Ectodermal cell (in vitro differentiated cells): ENCODE data around the gene PIM2. TPM values are rescaled to one million over a fixed set of nuclear protein-coding genes. Genes with fewer than 3 reads are reported as not detected.

ENCODE experiments used
- H3K27ac ChIP-seq: 2 replicates; pipeline ENCODE4 v1.7.0; 2013; ENCODE audit warnings: mild to moderate bottlenecking, low read depth, low read length; ENCODE audit not compliant: insufficient read depth, poor library complexity, severe bottlenecking
- H3K27me3 ChIP-seq: 2 replicates; pipeline ENCODE4 v1.7.0; 2013; ENCODE audit warnings: mild to moderate bottlenecking, low read length; ENCODE audit not compliant: insufficient read depth, control insufficient read depth, poor library complexity, severe bottlenecking
- H3K36me3 ChIP-seq: one replicate; pipeline ENCODE4 v1.7.0; 2013; ENCODE audit warnings: low read length; ENCODE audit not compliant: control insufficient read depth, insufficient read depth
- H3K4me1 ChIP-seq: one replicate; pipeline ENCODE4 v1.7.0; 2013; ENCODE audit warnings: low read length; ENCODE audit not compliant: control insufficient read depth, insufficient read depth
- H3K4me3 ChIP-seq: 2 replicates; pipeline ENCODE4 v1.7.0; 2013; ENCODE audit warnings: low read depth, low read length, control low read depth; ENCODE audit not compliant: insufficient read depth
- H3K9me3 ChIP-seq: 2 replicates; pipeline ENCODE4 v1.7.0; 2013; ENCODE audit warnings: mild to moderate bottlenecking, low read length, moderate library complexity; ENCODE audit not compliant: control insufficient read depth
- WGBS, 2 experiments: methylation state at CpG; one replicate each; pipeline ENCODE4 v1.1.7; 2013; ENCODE audit warnings: missing lambda C conversion rate in 2 of 2; 5-methylcytosine and 5-hydroxymethylcytosine counted together
- polyA plus RNA-seq, 4 experiments: library from polyadenylated mRNA; stranded (reverse); fragments of 50-300 nt; gene quantifications; one replicate each; pipeline ENCODE4 v1.2.3, GENCODE V29; 2013

Gene PIM2
- 12.5 TPM for polyA plus RNA-seq (2013, experiment 1 of 4)
- polyA plus RNA-seq (2013, experiment 2 of 4) = 13.9 TPM
- 10.5 TPM for polyA plus RNA-seq (2013, experiment 3 of 4)
- 11.4 TPM for polyA plus RNA-seq (2013, experiment 4 of 4)

GRCh38 chrX:48918643-48919340 lies at the start of gene PIM2:
TSS of gene PIM2 (minus strand) at chrX:48919024. CDS start at chrX:48918834, 190 bp downstream.
- WGBS, 2 experiments = 0% methylated on average over 51 to 55 of the region's 55 CpGs
- H3K27ac ChIP-seq = peak within 1 kb of the TSS; percentile 86
- H3K4me3 ChIP-seq = peak within 1 kb of the TSS; percentile 56
- no peaks in the 10 kb centered on the region for H3K4me1 ChIP-seq
- H3K27me3 ChIP-seq = no peaks in the 10 kb centered on the region
- no peaks in the 10 kb centered on the region for H3K36me3 ChIP-seq
- no peaks in the 10 kb centered on the region for H3K9me3 ChIP-seq

- Histone ChIP-seq H3K27ac (no peak overlapping the region), H3K27me3 (no peaks in the 10 kb centered on the region), H3K9me3 (no peaks in the 10 kb centered on the region), H3K4me3 (no peak overlapping the region), H3K4me1 (no peaks in the 10 kb centered on the region), H3K36me3 (no peaks in the 10 kb centered on the region)
- 89 to 90% methylated on average over 1 of the region's 1 CpG for WGBS, 2 experiments
Observed at GRCh38 chrX:48968377-48968776, 49.6 kb upstream of the PIM2 start.

- H3K9me3 ChIP-seq = no peaks in the 10 kb centered on the region
- no peaks in the 10 kb centered on the region for H3K27me3 ChIP-seq
- H3K27ac ChIP-seq = no peak overlapping the region
- 93 to 94% methylated on average over 15 of the region's 15 CpGs for WGBS, 2 experiments
- H3K36me3 ChIP-seq = no peaks in the 10 kb centered on the region
- no peak overlapping the region for H3K4me3 ChIP-seq
- no peaks in the 10 kb centered on the region for H3K4me1 ChIP-seq
Observed at GRCh38 chrX:48966796-48967579, 48.2 kb upstream of the PIM2 start.

GRCh38 chrX:48965959-48966358 lies 47.1 kb upstream of the PIM2 start:
- WGBS, 2 experiments = 96 to 97% methylated on average over 14 of the region's 14 CpGs
- H3K4me1 ChIP-seq = no peaks in the 10 kb centered on the region
- H3K27me3 ChIP-seq = no peaks in the 10 kb centered on the region
- no peaks in the 10 kb centered on the region for H3K36me3 ChIP-seq
- H3K27ac ChIP-seq = no peak overlapping the region
- H3K9me3 ChIP-seq = no peaks in the 10 kb centered on the region
- H3K4me3 ChIP-seq = no peak overlapping the region

GRCh38 chrX:48961585-48962091 lies 42.8 kb upstream of the PIM2 start:
- Histone ChIP-seq H3K27ac (no peak overlapping the region), H3K36me3 (no peaks in the 10 kb centered on the region), H3K4me3 (no peak overlapping the region), H3K27me3 (no peaks in the 10 kb centered on the region), H3K4me1 (no peaks in the 10 kb centered on the region), H3K9me3 (no peaks in the 10 kb centered on the region)
- WGBS, 2 experiments = 69 to 70% methylated on average over 5 of the region's 5 CpGs

GRCh38 chrX:48960291-48960690 lies 41.5 kb upstream of the PIM2 start:
- H3K27ac ChIP-seq = no peak overlapping the region
- 88 to 100% methylated on average over 2 of the region's 2 CpGs for WGBS, 2 experiments
- H3K27me3 ChIP-seq = no peaks in the 10 kb centered on the region
- no peaks in the 10 kb centered on the region for H3K36me3 ChIP-seq
- no peaks in the 10 kb centered on the region for H3K9me3 ChIP-seq
- H3K4me1 ChIP-seq = peaks cover 5% of the 10 kb centered on the region
- H3K4me3 ChIP-seq = no peak overlapping the region

GRCh38 chrX:48958635-48959094 lies 39.8 kb upstream of the PIM2 start:
- WGBS, 2 experiments = 3 to 4% methylated on average over 21 of the region's 21 CpGs
- H3K9me3 ChIP-seq = no peaks in the 10 kb centered on the region
- no peaks in the 10 kb centered on the region for H3K36me3 ChIP-seq
- peaks cover 5% of the 10 kb centered on the region for H3K4me1 ChIP-seq
- H3K27me3 ChIP-seq = no peaks in the 10 kb centered on the region
- peak overlapping the region; percentile 39 for H3K4me3 ChIP-seq
- H3K27ac ChIP-seq = peak overlapping the region; percentile 63

- Histone ChIP-seq H3K9me3 (no peaks in the 10 kb centered on the region), H3K4me3 (peak overlapping the region; percentile 68), H3K27me3 (no peaks in the 10 kb centered on the region), H3K36me3 (no peaks in the 10 kb centered on the region), H3K27ac (peak overlapping the region; percentile 98), H3K4me1 (peaks cover 5% of the 10 kb centered on the region)
- 0% methylated on average over 66 of the region's 66 CpGs for WGBS, 2 experiments
Observed at GRCh38 chrX:48957827-48958634, 39.2 kb upstream of the PIM2 start.

GRCh38 chrX:48957477-48957826 lies 38.6 kb upstream of the PIM2 start, which contains the start of gene OTUD5:
TSS of gene OTUD5 (minus strand) at chrX:48957607. CDS start at chrX:48957570, 37 bp downstream.
- H3K4me3 ChIP-seq = peak within 1 kb of the TSS; percentile 68
- H3K27me3 ChIP-seq = no peaks in the 10 kb centered on the region
- H3K4me1 ChIP-seq = peaks cover 5% of the 10 kb centered on the region
- H3K27ac ChIP-seq = peak within 1 kb of the TSS; percentile 98
- 0% methylated on average over 53 of the region's 53 CpGs for WGBS, 2 experiments
- no peaks in the 10 kb centered on the region for H3K36me3 ChIP-seq
- H3K9me3 ChIP-seq = no peaks in the 10 kb centered on the region
